GM12801 (cell line): ENCODE data around the gene TCF7L1.

Source experiments
- TF ChIP-seq, protein P1 (sequence below): IDR thresholded peaks from one replicate; pipeline ENCODE4 v1.5.1; 2011; ENCODE audit warnings: control low read depth; ENCODE audit not compliant: insufficient read length; ENCODE audit errors: extremely low read depth

Gene TCF7L1

DNA sequence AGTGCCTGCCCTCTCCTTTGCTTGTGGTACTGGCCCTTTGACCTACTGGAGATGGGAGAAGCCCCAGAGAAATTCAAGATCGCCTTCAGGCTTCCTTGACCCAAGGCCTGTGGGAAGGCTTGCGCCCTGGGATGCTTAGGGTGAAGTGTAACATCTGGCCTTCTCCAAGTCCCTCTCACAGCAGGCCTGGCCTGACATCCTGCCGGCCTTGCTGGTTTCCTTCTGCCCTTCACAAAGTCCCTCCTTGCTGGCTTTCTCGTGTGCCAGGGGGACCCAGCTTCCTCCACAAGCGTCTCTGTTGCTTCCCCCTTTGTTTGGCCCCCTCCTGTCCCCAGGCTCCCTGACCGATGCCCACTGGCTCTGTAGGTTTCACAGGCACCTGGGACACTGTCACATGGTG is 26.4 kb downstream of the TCF7L1 start:
- TF ChIP-seq, protein P1, sequence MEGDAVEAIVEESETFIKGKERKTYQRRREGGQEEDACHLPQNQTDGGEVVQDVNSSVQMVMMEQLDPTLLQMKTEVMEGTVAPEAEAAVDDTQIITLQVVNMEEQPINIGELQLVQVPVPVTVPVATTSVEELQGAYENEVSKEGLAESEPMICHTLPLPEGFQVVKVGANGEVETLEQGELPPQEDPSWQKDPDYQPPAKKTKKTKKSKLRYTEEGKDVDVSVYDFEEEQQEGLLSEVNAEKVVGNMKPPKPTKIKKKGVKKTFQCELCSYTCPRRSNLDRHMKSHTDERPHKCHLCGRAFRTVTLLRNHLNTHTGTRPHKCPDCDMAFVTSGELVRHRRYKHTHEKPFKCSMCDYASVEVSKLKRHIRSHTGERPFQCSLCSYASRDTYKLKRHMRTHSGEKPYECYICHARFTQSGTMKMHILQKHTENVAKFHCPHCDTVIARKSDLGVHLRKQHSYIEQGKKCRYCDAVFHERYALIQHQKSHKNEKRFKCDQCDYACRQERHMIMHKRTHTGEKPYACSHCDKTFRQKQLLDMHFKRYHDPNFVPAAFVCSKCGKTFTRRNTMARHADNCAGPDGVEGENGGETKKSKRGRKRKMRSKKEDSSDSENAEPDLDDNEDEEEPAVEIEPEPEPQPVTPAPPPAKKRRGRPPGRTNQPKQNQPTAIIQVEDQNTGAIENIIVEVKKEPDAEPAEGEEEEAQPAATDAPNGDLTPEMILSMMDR, result no peak

DNA sequence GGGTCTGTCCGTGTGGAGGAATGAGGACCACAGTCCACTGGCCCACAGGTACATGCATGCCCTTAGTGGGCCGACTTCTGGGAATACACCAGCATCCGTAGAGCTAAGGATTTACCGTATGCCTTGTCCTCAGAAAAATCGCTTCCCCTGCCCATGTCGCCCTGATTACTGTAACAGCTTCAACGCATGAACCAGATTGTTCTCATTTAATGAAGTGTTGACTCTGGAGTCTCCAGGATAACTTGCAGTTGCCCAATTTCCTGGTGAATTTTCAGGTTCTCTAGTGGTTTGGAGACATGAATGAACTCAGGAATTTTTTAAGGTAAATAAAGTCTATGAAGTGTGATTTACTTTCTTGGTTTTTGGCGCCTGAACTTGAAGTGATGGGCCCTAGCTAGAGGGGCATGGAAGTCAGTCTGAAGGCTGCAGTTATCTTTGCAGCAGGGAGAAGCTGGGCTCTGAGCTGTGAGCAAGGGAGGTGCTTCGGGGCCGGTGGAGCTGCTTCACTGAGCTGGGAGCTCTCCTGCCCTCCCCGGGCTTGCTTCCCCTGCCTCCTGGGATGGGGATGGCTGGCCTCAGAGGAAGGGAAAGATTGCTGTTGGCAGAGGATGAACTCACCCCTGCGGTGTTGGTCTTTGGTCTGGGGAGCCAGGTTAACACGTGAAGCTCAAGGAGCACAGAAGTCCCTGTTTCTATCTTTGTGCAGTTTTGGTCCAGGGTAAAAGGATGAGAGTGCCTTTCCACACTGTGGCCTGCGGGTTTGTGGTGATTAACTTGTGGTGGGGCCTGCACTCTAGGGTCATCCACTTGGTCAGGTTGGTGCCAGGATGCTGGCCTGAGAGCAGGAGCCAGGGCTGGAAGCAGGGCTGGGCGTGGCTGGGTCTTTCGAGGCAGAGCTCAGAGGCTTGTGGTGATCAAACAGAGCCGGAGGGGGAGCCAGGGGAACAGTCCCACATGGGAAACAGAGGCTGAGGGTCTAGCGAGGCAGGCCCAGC is 28.1 kb downstream of the TCF7L1 start:
- TF ChIP-seq, protein P1, result no peak

- TF ChIP-seq, protein P1, result no peak
These were observed 29.6 kb downstream of the TCF7L1 start for GRCh38 chr2:85162746-85163301.

GRCh38 chr2:85163675-85164074 is 30.5 kb downstream of the TCF7L1 start:
- TF ChIP-seq, protein P1, result no peak

DNA sequence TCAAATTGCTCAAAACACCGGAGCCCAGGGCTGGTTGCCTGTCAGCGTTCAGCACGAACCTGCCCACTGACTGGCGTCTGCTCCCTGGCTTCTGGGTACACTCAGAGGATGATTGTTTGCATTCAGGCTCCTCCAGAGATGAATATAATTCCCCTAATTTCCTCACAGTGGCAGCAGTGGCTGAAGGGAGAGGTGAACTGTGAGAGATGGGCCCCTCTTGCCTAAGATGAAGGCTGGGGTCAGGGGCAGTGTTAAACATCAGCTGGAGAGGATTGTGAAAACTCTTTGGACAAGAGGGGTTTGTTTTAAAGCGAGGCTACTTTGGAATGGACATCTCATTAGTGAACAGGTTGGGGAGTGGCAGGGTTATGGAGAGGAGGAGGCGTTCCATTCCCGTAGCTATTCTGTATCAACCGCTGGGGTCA is 31.0 kb downstream of the TCF7L1 start:
- TF ChIP-seq, protein P1, result no peak

DNA sequence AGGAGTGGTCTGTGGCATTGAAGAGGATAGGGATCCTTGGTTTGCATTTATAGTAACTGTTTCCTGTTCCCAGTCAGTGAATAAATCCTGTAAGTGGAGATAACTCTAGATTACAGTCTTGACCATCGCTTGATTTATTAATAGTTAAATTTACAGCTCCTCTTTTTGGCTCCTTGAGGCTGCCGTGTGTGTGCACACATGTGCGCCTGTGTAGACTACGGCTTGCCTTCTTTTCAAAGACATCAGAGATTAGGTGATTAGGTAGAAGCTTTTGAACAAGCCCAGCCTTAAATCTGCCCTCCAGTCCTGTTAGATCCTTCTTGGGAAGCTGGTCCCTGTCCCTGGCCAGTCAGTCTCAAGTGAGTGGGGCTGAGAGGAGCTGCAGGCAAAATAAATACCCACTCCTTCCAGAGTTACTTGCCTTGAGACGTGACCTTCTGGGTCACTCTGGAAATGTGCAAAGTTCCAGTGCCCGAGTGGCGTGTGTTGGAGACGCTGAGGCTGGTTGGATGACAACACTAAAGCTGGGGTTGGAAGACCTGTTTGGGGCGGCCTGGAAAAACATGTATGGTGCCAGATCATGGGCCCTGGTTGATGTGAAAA is 32.0 kb downstream of the TCF7L1 start:
- TF ChIP-seq, protein P1, result no peak

DNA sequence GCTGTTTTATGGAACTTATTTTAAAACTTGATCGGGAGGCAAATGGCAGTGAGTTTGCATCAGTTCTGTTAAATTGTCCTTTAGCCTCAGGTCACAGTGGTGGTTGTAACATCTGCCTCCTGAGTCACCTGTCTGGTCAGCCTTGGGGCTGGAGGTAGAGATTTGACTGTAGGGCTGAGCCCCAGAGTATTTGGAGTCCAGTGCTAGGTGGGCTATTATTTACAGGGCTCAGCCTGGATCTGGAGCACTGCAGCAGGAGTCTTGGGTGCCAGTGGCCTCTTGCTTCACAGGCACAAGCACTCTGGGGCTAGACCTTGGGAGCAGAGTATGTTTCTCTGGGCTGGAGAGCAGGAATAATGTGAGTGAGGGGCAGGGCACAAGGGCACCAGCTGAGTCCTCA is 32.8 kb downstream of the TCF7L1 start:
- TF ChIP-seq, protein P1, result no peak
